IMR-90 (cell line): Measurements from ENCODE around the gene FSD1. TPM values are rescaled to one million over a fixed set of nuclear protein-coding genes. Genes with fewer than 3 reads are reported as not detected.

ENCODE experiments used
- ATAC-seq: fragments of 200-7000 bp; cut with Tn5 transposase; 2 replicates; pipeline ENCODE4 v1.9.1; 2020; ENCODE audit warnings: low read depth, mild to moderate bottlenecking, moderate library complexity
- BruUV-seq: library from RNA; stranded (reverse); fragments of 400-500 nt; replicated peaks from 2 replicates; lab custom pipeline; 2021; lab: Mats Ljungman, UMichigan
- CTCF ChIA-PET: fragments of 300-600 bp; formaldehyde crosslinking; extraction: SDS; loops from one replicate; lab custom pipeline; 2021; ENCODE audit warnings: antibody characterized with exemption; lab: Yijun Ruan, JAX
- POLR2A ChIA-PET: fragments of 300-600 bp; sonication (Branson Sonifier 250); formaldehyde crosslinking; loops from one replicate; lab custom pipeline; 2022; ENCODE audit warnings: antibody characterized with exemption; ENCODE audit not compliant: unreplicated experiment; lab: Charles Lee
- DNase-seq: peaks from one replicate; pipeline ENCODE4 v3.0.0; 2013
- H2AFZ ChIP-seq: replicated peaks from 2 replicates; pipeline ENCODE3; 2013; ENCODE audit warnings: low read length, mild to moderate bottlenecking; ENCODE audit not compliant: poor library complexity
- H2AK5ac ChIP-seq: 2 replicates; pipeline ENCODE4 v1.6.1; 2013; ENCODE audit warnings: low read depth, low read length, inconsistent platforms
- H2AK9ac ChIP-seq: replicated peaks from 2 replicates; pipeline ENCODE3; 2013; ENCODE audit warnings: mild to moderate bottlenecking, low read depth, low read length, moderate library complexity; ENCODE audit not compliant: poor library complexity
- H2BK120ac ChIP-seq: 2 replicates; pipeline ENCODE4 v1.6.1; 2013; ENCODE audit warnings: low read depth, low read length, inconsistent platforms
- H2BK15ac ChIP-seq: 3 replicates; pipeline ENCODE4 v1.6.1; 2013; ENCODE audit warnings: low read depth, low read length, inconsistent platforms
- H2BK20ac ChIP-seq: 2 replicates; pipeline ENCODE4 v1.6.1; 2013; ENCODE audit warnings: low read depth, mild to moderate bottlenecking, inconsistent platforms, low read length, moderate library complexity
- H2BK5ac ChIP-seq: 2 replicates; pipeline ENCODE4 v1.6.1; 2013; ENCODE audit warnings: mild to moderate bottlenecking, low read depth, low read length, inconsistent platforms; ENCODE audit not compliant: poor library complexity, severe bottlenecking
- H3K14ac ChIP-seq: replicated peaks from 2 replicates; pipeline ENCODE4 v1.6.1; 2013; ENCODE audit warnings: low read depth, low read length, inconsistent platforms
- H3K18ac ChIP-seq: 2 replicates; pipeline ENCODE4 v1.6.1; 2013; ENCODE audit warnings: low read depth, low read length, control low read depth
- H3K23ac ChIP-seq: 2 replicates; pipeline ENCODE4 v1.6.1; 2013; ENCODE audit warnings: low read depth, low read length, inconsistent platforms
- H3K27ac ChIP-seq: 2 replicates; pipeline ENCODE4 v1.5.1; 2013; ENCODE audit warnings: mild to moderate bottlenecking, control low read depth, low read length; ENCODE audit not compliant: insufficient read depth
- H3K27me3 ChIP-seq: 2 replicates; pipeline ENCODE4 v1.6.1; 2013; ENCODE audit warnings: low read length; ENCODE audit not compliant: control insufficient read depth, insufficient read depth
- H3K36me3 ChIP-seq: 2 replicates; pipeline ENCODE4 v1.6.1; 2013; ENCODE audit warnings: low read length, mixed read lengths; ENCODE audit not compliant: control insufficient read depth, insufficient read depth
- H3K4ac ChIP-seq: 2 replicates; pipeline ENCODE4 v1.6.1; 2013; ENCODE audit warnings: low read depth, low read length, inconsistent platforms
- H3K4me1 ChIP-seq: 2 replicates; pipeline ENCODE4 v1.6.1; 2013; ENCODE audit warnings: low read length, mixed read lengths; ENCODE audit not compliant: control insufficient read depth, insufficient read depth
- H3K4me2 ChIP-seq: 2 replicates; pipeline ENCODE4 v1.6.1; 2013; ENCODE audit warnings: low read depth, mild to moderate bottlenecking, control low read depth, low read length, moderate library complexity
- H3K4me3 ChIP-seq: 2 replicates; pipeline ENCODE4 v1.5.1; 2013; ENCODE audit warnings: low read depth, mild to moderate bottlenecking, control low read depth, low read length, moderate library complexity; ENCODE audit not compliant: insufficient read depth
- H3K56ac ChIP-seq: 2 replicates; pipeline ENCODE4 v1.6.1; 2013; ENCODE audit warnings: low read length, inconsistent platforms; ENCODE audit not compliant: insufficient read depth; ENCODE audit errors: extremely low read depth
- H3K79me1 ChIP-seq, 2 experiments: 2 replicates each; pipeline ENCODE4 v1.6.1; 2013; ENCODE audit warnings: low read length in 2 of 2, inconsistent platforms in 1 of 2, low read depth in 1 of 2
- H3K9ac ChIP-seq: 2 replicates; pipeline ENCODE4 v1.6.1; 2013; ENCODE audit warnings: low read depth, low read length, control low read depth
- H3K9me1 ChIP-seq: 2 replicates; pipeline ENCODE4 v1.6.1; 2013; ENCODE audit warnings: low read length, inconsistent platforms; ENCODE audit not compliant: insufficient read depth
- H3K9me3 ChIP-seq: 2 replicates; pipeline ENCODE4 v1.6.1; 2013; ENCODE audit warnings: low read length; ENCODE audit not compliant: control insufficient read depth, insufficient read depth
- H4K20me1 ChIP-seq: 2 replicates; pipeline ENCODE4 v1.6.1; 2013; ENCODE audit warnings: low read length, inconsistent platforms; ENCODE audit not compliant: insufficient read depth
- H4K5ac ChIP-seq: 2 replicates; pipeline ENCODE4 v1.6.1; 2013; ENCODE audit warnings: mild to moderate bottlenecking, low read depth, low read length, control low read depth
- H4K8ac ChIP-seq, 2 experiments: 2 replicates each; pipeline ENCODE4 v1.6.1; 2013; ENCODE audit warnings: low read depth in 2 of 2, low read length in 2 of 2, control low read depth in 1 of 2, inconsistent platforms in 1 of 2
- H4K91ac ChIP-seq: 2 replicates; pipeline ENCODE4 v1.6.1; 2013; ENCODE audit warnings: low read depth, low read length, inconsistent platforms; ENCODE audit not compliant: insufficient read depth
- BHLHE40 ChIP-seq: fragments of 150-350 bp; IDR thresholded peaks from 2 replicates; pipeline ENCODE4 v1.6.1; 2016; ENCODE audit warnings: mild to moderate bottlenecking, low read depth, low read length
- CEBPB ChIP-seq: IDR thresholded peaks from 2 replicates; pipeline ENCODE4 v1.6.1; 2012; ENCODE audit warnings: low read depth, low read length, improper control_type of control experiment
- CHD1 ChIP-seq: IDR thresholded peaks from 2 replicates; pipeline ENCODE4 v1.6.1; 2012; ENCODE audit warnings: low read depth, low read length, improper control_type of control experiment
- CTCF ChIP-seq: conservative IDR thresholded peaks from 2 replicates; pipeline ENCODE4 v1.5.1; 2012; ENCODE audit warnings: mild to moderate bottlenecking, low read depth, low read length, improper control_type of control experiment
- ELK1 ChIP-seq: fragments of 150-350 bp; IDR thresholded peaks from 2 replicates; pipeline ENCODE4 v1.6.1; 2016; ENCODE audit warnings: low read depth, mild to moderate bottlenecking, low read length, moderate library complexity, borderline replicate concordance
- FOS ChIP-seq: fragments of 150-350 bp; IDR thresholded peaks from 2 replicates; pipeline ENCODE4 v1.6.1; 2016; ENCODE audit warnings: low read depth, low read length
- MAFK ChIP-seq: IDR thresholded peaks from 2 replicates; pipeline ENCODE4 v1.6.1; 2012; ENCODE audit warnings: low read depth, low read length, improper control_type of control experiment
- MAZ ChIP-seq: IDR thresholded peaks from 2 replicates; pipeline ENCODE4 v1.6.1; 2012; ENCODE audit warnings: low read depth, mild to moderate bottlenecking, low read length, improper control_type of control experiment, moderate library complexity, borderline replicate concordance
- MXI1 ChIP-seq: IDR thresholded peaks from 2 replicates; pipeline ENCODE4 v1.6.1; 2012; ENCODE audit warnings: low read depth, mild to moderate bottlenecking, low read length, moderate library complexity, borderline replicate concordance
- NFE2L2 ChIP-seq: fragments of 150-350 bp; IDR thresholded peaks from 2 replicates; pipeline ENCODE4 v1.6.1; 2016; ENCODE audit warnings: low read depth, mild to moderate bottlenecking, low read length
- POLR2A ChIP-seq: IDR thresholded peaks from 2 replicates; pipeline ENCODE4 v1.6.1; 2012; ENCODE audit warnings: mild to moderate bottlenecking, low read depth, low read length
- RAD21 ChIP-seq: IDR thresholded peaks from 2 replicates; pipeline ENCODE4 v1.6.1; 2012; ENCODE audit warnings: low read length, improper control_type of control experiment
- RCOR1 ChIP-seq: IDR thresholded peaks from 2 replicates; pipeline ENCODE4 v1.6.1; 2012; ENCODE audit warnings: mild to moderate bottlenecking, low read length, improper control_type of control experiment; ENCODE audit not compliant: insufficient replicate concordance
- RFX5 ChIP-seq: IDR thresholded peaks from 2 replicates; pipeline ENCODE4 v1.8.0; 2012; ENCODE audit warnings: low read depth, mild to moderate bottlenecking, low read length, moderate library complexity
- SMC3 ChIP-seq: fragments of 150-350 bp; IDR thresholded peaks from 2 replicates; pipeline ENCODE4 v1.6.1; 2016; ENCODE audit warnings: low read depth, mild to moderate bottlenecking, antibody characterized with exemption, low read length, moderate library complexity
- USF2 ChIP-seq: fragments of 150-350 bp; IDR thresholded peaks from 2 replicates; pipeline ENCODE4 v1.6.1; 2017; ENCODE audit warnings: mild to moderate bottlenecking, antibody characterized with exemption, low read length, low read depth
- WGBS, 2 experiments: methylation state at CpG; one replicate each; pipeline versions ENCODE4 v1.1.5 to v1.1.7; 2013; ENCODE audit warnings: missing lambda C conversion rate in 2 of 2; ENCODE audit not compliant: insufficient read length in 1 of 2; ENCODE audit errors: extremely low coverage in 2 of 2; 5-methylcytosine and 5-hydroxymethylcytosine counted together
- dilution Hi-C: fragments of 300-500 bp; cut with HindIII; formaldehyde crosslinking; loops from one replicate; pipeline ENCODE4 v1.14.3; 2018; ENCODE audit warnings: low sequenced_read_pairs; ENCODE audit not compliant: unreplicated experiment
- in situ Hi-C: fragments of 300-500 bp; cut with MboI; formaldehyde crosslinking; loops from 3 replicates; pipeline ENCODE4 v1.14.3; 2019; ENCODE audit warnings: low sequenced_read_pairs, inconsistent platforms, mixed read lengths
- intact Hi-C: fragments of 100-400 bp; cut with micrococcal nuclease; formaldehyde crosslinking; loops from 2 replicates; pipeline ENCODE4 v1.10.0; 2022
- polyA plus RNA-seq, 3 experiments: library from polyadenylated mRNA; depleted of rRNA; stranded (reverse); fragments of >200 nt; gene quantifications; 2 replicates each; pipeline ENCODE4 v1.2.3, GENCODE V29; 2012; ENCODE audit warnings: low replicate concordance in 1 of 3
- total RNA-seq: library from RNA; depleted of rRNA; stranded (reverse); fragments of >200 nt; gene quantifications from 2 replicates; pipeline ENCODE4 v1.2.3, GENCODE V29; 2012

The FSD1 gene
- total and polyA plus RNA-seq, 2 of the 4 experiments (the other 2 are of a cell fraction), result 17.4 to 24.4 TPM

GRCh38 chr19:4279267-4279529, 25.2 kb upstream of the FSD1 start:
- ATAC-seq, result no peak
- Histone ChIP-seq H3K56ac (no peak overlapping the region), H2BK5ac (no peak overlapping the region), H3K14ac (no peak overlapping the region), H3K4me2 (no peak overlapping the region; the same call in 1 of the 2 replicates), H3K27me3 (peaks cover 47% of the 10 kb centered on the region), H2BK20ac (no peak overlapping the region), H3K4ac (no peak overlapping the region), H3K27ac (no peak overlapping the region), H2AK9ac (no peak overlapping the region), H3K4me1 (no peaks in the 10 kb centered on the region), H3K18ac (no peak overlapping the region), H4K8ac (no peak overlapping the region), H3K9ac (no peak overlapping the region), H3K4me3 (no peak overlapping the region), H3K23ac (no peak overlapping the region), H4K91ac (no peak overlapping the region), H2BK120ac (no peak overlapping the region), H3K9me1 (no peaks in the 10 kb centered on the region), H3K9me3 (peaks cover 2% of the 10 kb centered on the region; the same call in 1 of the 2 replicates), H2AFZ (no peak overlapping the region), H4K20me1 (no peaks in the 10 kb centered on the region), H4K5ac (no peak overlapping the region), H3K79me1 (no peaks in the 10 kb centered on the region), H2AK5ac (no peak overlapping the region), H2BK15ac (no peak overlapping the region), H3K36me3 (no peaks in the 10 kb centered on the region)
- dilution Hi-C loops, result no loop called here
- ChIA-PET POLR2A (no interaction called here), CTCF (no interaction called here)
- in situ Hi-C loops, result no loop called here
- TF ChIP-seq ELK1, result no peak
- TF ChIP-seq CEBPB, result no peak
- no peak for TF ChIP-seq NFE2L2
- TF ChIP-seq BHLHE40, result no peak
- TF ChIP-seq RFX5, result no peak
- TF ChIP-seq MAZ, result no peak
- no peak for TF ChIP-seq SMC3
- no peak for TF ChIP-seq CTCF
- no peak for TF ChIP-seq MXI1
- TF ChIP-seq POLR2A, result no peak
- no peak for TF ChIP-seq RAD21
- TF ChIP-seq CHD1, result no peak
- TF ChIP-seq MAFK, result no peak
- TF ChIP-seq FOS, result no peak
- TF ChIP-seq USF2, result no peak
- TF ChIP-seq RCOR1, result no peak
- BruUV-seq, result no TSS peak
- no peak for DNase-seq
- intact Hi-C loops, result no loop called here
- no CpG with 5 or more reads among the region's 30 CpGs for WGBS, 2 experiments
